CD4-positive, alpha-beta memory T cell (primary cell): ENCODE data around the gene COX11. TPM values are rescaled to one million over a fixed set of nuclear protein-coding genes. Genes with fewer than 3 reads are reported as not detected.

Source experiments
- CTCF ChIA-PET: fragments of 350-600 bp; sonication (Branson Sonifier 250); formaldehyde crosslinking; loops from one replicate; lab custom pipeline; 2021; ENCODE audit warnings: inconsistent platforms; ENCODE audit not compliant: partially characterized antibody; lab: Charles Lee
- POLR2A ChIA-PET: fragments of 350-600 bp; sonication (Branson Sonifier 250); formaldehyde crosslinking; loops from one replicate; lab custom pipeline; 2021; ENCODE audit not compliant: partially characterized antibody; lab: Charles Lee
- DNase-seq, 5 donors: peaks; one replicate each; pipeline versions ENCODE4 v3.0.0 to v3.0.0-alpha.2; 2020 to 2022; ENCODE audit warnings: mixed read lengths in 1 of 5
- H3K27ac ChIP-seq: one replicate; pipeline ENCODE4 v1.7.0; 2013; ENCODE audit warnings: low read depth, low read length
- H3K27me3 ChIP-seq: 2 replicates; pipeline ENCODE4 v1.7.0; 2013; ENCODE audit warnings: mild to moderate bottlenecking, low read length, moderate library complexity; ENCODE audit not compliant: insufficient read depth
- H3K36me3 ChIP-seq: 2 replicates; pipeline ENCODE4 v1.7.0; 2013; ENCODE audit warnings: mild to moderate bottlenecking, low read length, moderate library complexity; ENCODE audit not compliant: insufficient read depth
- H3K4me1 ChIP-seq: 2 replicates; pipeline ENCODE4 v1.7.0; 2013; ENCODE audit warnings: mild to moderate bottlenecking, low read length, moderate library complexity; ENCODE audit not compliant: insufficient read depth
- H3K4me3 ChIP-seq, 2 donors: one replicate each; pipeline ENCODE4 v1.7.0; 2013; ENCODE audit warnings: low read length in 2 of 2, mild to moderate bottlenecking in 1 of 2
- H3K9me3 ChIP-seq, 2 donors: one replicate each; pipeline ENCODE4 v1.7.0; 2013; ENCODE audit warnings: low read length in 2 of 2, control low read depth in 1 of 2; ENCODE audit not compliant: control insufficient read depth in 1 of 2
- H3K27ac Mint-ChIP-seq, 7 donors: one replicate each; pipeline ENCODE4 v1.8.0; 2020 to 2021; ENCODE audit warnings: mixed read lengths in 7 of 7, mild to moderate bottlenecking in 6 of 7, inconsistent platforms in 3 of 7, moderate library complexity in 3 of 7
- H3K27me3 Mint-ChIP-seq, 2 donors: one replicate each; pipeline ENCODE4 v1.8.0; 2020 to 2021; ENCODE audit warnings: mixed read lengths in 2 of 2
- H3K36me3 Mint-ChIP-seq, 2 donors: one replicate each; pipeline ENCODE4 v1.8.0; 2020 to 2021; ENCODE audit warnings: mixed read lengths in 2 of 2, inconsistent platforms in 1 of 2, mild to moderate bottlenecking in 1 of 2
- H3K4me1 Mint-ChIP-seq, 4 donors: one replicate each; pipeline ENCODE4 v1.8.0; 2020 to 2021; ENCODE audit warnings: mixed read lengths in 4 of 4, mild to moderate bottlenecking in 1 of 4
- H3K4me3 Mint-ChIP-seq, 8 donors: one replicate each; pipeline ENCODE4 v1.8.0; 2020 to 2021; ENCODE audit warnings: mixed read lengths in 8 of 8, mild to moderate bottlenecking in 7 of 8, moderate library complexity in 6 of 8, inconsistent platforms in 3 of 8
- H3K9me3 Mint-ChIP-seq, 8 donors: one replicate each; pipeline ENCODE4 v1.8.0; 2020 to 2021; ENCODE audit warnings: mixed read lengths in 8 of 8, mild to moderate bottlenecking in 5 of 8, inconsistent platforms in 3 of 8, moderate library complexity in 1 of 8
- intact Hi-C: fragments of 100-400 bp; cut with micrococcal nuclease; formaldehyde crosslinking; loops from one replicate; pipeline ENCODE4 v1.15.1; 2023
- polyA plus RNA-seq, 2 donors: library from polyadenylated mRNA; unstranded; fragments of 300-500 nt; fragmentation: Illumina TruSeq; gene quantifications; one replicate each; pipeline ENCODE4 v1.2.3, GENCODE V29; 2021
- total RNA-seq, 2 experiments: library from RNA; stranded (reverse); gene quantifications; one replicate each; pipeline ENCODE4 v1.2.3, GENCODE V29; 2021

COX11 gene, protein sequence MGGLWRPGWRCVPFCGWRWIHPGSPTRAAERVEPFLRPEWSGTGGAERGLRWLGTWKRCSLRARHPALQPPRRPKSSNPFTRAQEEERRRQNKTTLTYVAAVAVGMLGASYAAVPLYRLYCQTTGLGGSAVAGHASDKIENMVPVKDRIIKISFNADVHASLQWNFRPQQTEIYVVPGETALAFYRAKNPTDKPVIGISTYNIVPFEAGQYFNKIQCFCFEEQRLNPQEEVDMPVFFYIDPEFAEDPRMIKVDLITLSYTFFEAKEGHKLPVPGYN
- total RNA-seq (10 to 100 TPM; 84.0 to 86.0 TPM), polyA plus RNA-seq (10 to 100 TPM; 58.0 to 83.4 TPM)

DNA sequence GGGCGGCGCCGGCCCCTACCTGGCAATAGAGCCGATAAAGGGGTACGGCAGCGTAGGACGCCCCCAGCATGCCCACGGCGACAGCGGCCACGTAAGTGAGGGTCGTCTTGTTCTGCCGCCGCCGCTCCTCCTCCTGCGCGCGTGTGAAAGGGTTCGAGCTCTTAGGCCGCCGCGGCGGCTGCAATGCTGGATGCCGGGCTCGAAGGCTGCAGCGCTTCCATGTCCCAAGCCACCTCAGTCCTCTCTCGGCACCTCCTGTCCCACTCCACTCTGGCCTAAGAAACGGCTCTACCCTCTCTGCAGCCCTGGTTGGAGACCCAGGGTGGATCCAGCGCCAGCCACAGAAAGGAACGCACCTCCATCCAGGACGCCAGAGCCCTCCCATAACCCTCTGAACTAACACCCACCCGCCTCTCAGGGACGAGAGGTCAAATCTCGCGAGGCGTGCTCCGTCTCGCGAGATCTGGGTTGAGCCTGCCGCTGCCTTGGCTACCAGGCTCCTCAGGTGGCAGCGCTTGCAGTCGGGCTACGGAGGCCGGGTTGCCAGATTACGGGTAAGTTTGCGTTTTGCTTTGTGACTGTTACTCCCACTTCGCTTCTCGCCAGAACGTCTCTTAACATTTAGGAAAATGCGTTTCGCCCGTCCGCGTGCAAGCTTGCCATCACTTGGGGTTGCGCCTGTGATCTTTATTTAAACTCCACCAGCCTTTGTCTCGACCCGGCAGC lies at the start of gene COX11, which contains the start of gene STXBP4:
COX11 (minus strand) TSS at position 393 of the 726 bp plus-strand sequence; CDS start at position 385, 8 bp downstream.
STXBP4 (plus strand) TSS at position 504 of the 726 bp plus-strand sequence. CDS start 17,455 bp downstream, outside the sequence.
- ChIA-PET POLR2A (interaction anchor here (1.5 kb wide), 1 partner anchor 270 kb away, joined by 8 read pairs; no protein-coding TSS in a partner anchor), CTCF (interaction anchor here (1.3 to 2.6 kb wide), 2 partner anchors 25 to 272 kb away, joined by 3 to 10 read pairs; no protein-coding TSS in a partner anchor)
- H3K4me1 ChIP-seq, result peaks cover 29% of the 10 kb centered on the region
- H3K27me3 ChIP-seq, result no peaks in the 10 kb centered on the region
- Mint-ChIP-seq H3K36me3 (peaks cover 4 to 16% of the 10 kb centered on the region in 2 donors), H3K4me1 (peaks cover 8 to 23% (median 18%) of the 10 kb centered on the region in 4 donors), H3K27ac (no peak within 1 kb of the TSS), H3K27me3 (no peaks in the 10 kb centered on the region), H3K4me3 (no peak within 1 kb of the TSS), H3K9me3 (no peaks in the 10 kb centered on the region)
- peak; percentile 94 to 96 (median 95) for DNase-seq
- H3K36me3 ChIP-seq, result peaks cover 6% of the 10 kb centered on the region
- intact Hi-C loops, result loop anchor here (1.0 to 10.0 kb wide), 6 partner anchors 8 to 1866 kb away; partner anchors contain the start of genes DGKE, HLF and PCTP
- no peaks in the 10 kb centered on the region for H3K9me3 ChIP-seq
- peak within 1 kb of the TSS; percentile 90 for H3K27ac ChIP-seq
- peak within 1 kb of the TSS; percentile 78 to 84 for H3K4me3 ChIP-seq

DNA sequence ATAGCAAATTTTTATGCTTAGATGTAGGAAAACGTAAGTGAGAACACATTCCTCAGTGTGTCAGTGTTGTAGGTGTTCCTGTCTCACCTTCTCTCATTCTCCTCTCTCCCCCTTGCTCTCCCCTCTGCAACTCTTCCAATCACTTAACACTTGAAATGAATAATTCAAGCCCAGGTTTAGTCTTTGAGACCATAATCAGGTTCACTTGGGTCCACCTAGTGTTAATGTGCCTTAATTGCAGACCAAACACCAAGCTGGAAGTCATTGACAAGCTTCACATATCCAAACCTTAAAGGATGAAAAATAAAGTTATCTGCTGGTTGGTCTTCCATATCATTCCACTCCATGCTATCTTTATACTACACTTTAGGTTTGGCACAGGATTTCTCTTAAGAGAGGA lies 37.1 kb upstream of the COX11 start:
- H3K27me3 ChIP-seq, result no peaks in the 10 kb centered on the region
- no peaks in the 10 kb centered on the region for H3K9me3 ChIP-seq
- no peaks in the 10 kb centered on the region for H3K4me1 Mint-ChIP-seq
- no peak overlapping the region for H3K27ac ChIP-seq
- no peaks in the 10 kb centered on the region for H3K9me3 Mint-ChIP-seq
- no peak overlapping the region for H3K4me3 Mint-ChIP-seq
- DNase-seq, result peak in 2 of 5 donors; percentile 1 to 5
- ChIA-PET POLR2A (no interaction called here), CTCF (interaction anchor here (0.9 to 6.3 kb wide), 3 partner anchors 12 to 291 kb away, joined by 3 to 35 read pairs (median 8); no protein-coding TSS in a partner anchor)
- H3K36me3 ChIP-seq, result no peaks in the 10 kb centered on the region
- peaks cover 13 to 14% of the 10 kb centered on the region in 2 donors for H3K36me3 Mint-ChIP-seq
- H3K4me1 ChIP-seq, result no peaks in the 10 kb centered on the region
- no peak overlapping the region for H3K27ac Mint-ChIP-seq
- H3K4me3 ChIP-seq, result no peak overlapping the region
- H3K27me3 Mint-ChIP-seq, result no peaks in the 10 kb centered on the region
- intact Hi-C loops, result no loop called here

DNA sequence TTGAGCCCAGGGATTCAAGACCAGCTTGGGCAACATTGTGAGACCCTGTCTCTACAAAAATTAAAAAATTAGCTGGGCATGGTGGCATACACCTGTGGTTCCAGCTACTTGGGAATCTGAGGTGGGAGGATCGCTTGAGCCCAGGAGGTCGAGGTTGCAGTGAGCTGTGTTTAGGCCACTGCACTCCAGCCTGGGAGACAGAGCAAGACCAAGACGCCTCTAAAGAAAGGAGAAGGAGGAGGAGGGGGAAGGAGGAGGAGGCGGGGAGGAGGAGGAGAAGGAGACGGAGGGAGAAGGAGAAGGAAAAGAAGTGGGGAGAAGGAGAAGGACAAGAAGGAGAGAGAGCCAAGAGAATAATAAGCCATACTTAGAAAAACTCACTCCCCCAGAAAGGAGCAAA lies 36.0 kb upstream of the COX11 start:
- intact Hi-C loops, result no loop called here

DNA sequence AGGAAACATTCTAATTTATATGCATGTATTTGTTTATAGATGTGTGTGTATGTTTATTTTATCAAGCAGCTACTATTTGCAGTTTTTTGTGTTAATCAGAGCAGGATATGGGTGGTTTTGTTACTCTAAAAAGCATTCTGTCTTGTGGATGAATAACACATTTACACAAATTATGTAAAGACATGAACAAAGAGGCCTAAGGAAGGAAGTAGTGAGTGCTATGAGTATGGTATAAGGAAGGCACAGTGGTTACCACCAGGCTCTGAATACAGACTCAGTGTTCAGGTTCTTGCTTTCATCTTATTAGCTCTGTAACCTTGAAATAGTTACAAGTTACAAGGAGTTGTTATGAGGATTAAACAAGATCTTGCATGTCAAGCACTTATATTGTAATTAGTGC lies 34.0 kb upstream of the COX11 start:
- H3K27me3 Mint-ChIP-seq, result no peaks in the 10 kb centered on the region
- H3K36me3 Mint-ChIP-seq, result peaks cover 3 to 7% of the 10 kb centered on the region in 2 donors
- no peak overlapping the region for H3K4me3 Mint-ChIP-seq
- no peak overlapping the region for H3K27ac ChIP-seq
- no peaks in the 10 kb centered on the region for H3K9me3 Mint-ChIP-seq
- no peaks in the 10 kb centered on the region for H3K4me1 ChIP-seq
- H3K4me3 ChIP-seq, result no peak overlapping the region
- ChIA-PET CTCF (interaction anchor here (1.2 to 6.3 kb wide), 2 partner anchors 9 to 349 kb away, joined by 4 to 35 read pairs; no protein-coding TSS in a partner anchor), POLR2A (no interaction called here)
- H3K27me3 ChIP-seq, result no peaks in the 10 kb centered on the region
- H3K27ac Mint-ChIP-seq, result no peak overlapping the region
- intact Hi-C loops, result no loop called here
- H3K9me3 ChIP-seq, result no peaks in the 10 kb centered on the region
- H3K36me3 ChIP-seq, result no peaks in the 10 kb centered on the region
- DNase-seq, result no peak
- no peaks in the 10 kb centered on the region for H3K4me1 Mint-ChIP-seq

More for the DNA sequence above, 36.0 kb upstream of the COX11 start:
- Histone ChIP-seq H3K9me3 (no peaks in the 10 kb centered on the region), H3K4me3 (no peak overlapping the region), H3K36me3 (no peaks in the 10 kb centered on the region), H3K27me3 (no peaks in the 10 kb centered on the region), H3K4me1 (no peaks in the 10 kb centered on the region), H3K27ac (no peak overlapping the region)
- no peaks in the 10 kb centered on the region for H3K27me3 Mint-ChIP-seq
- CTCF ChIA-PET, result interaction anchor here (6.3 kb wide), 1 partner anchor 11 kb away, joined by 35 read pairs; no protein-coding TSS in a partner anchor
- H3K27ac Mint-ChIP-seq, result peak overlapping the region in 1 of 7 donors; percentile 60
- DNase-seq, result no peak
- POLR2A ChIA-PET, result no interaction called here
- H3K4me1 Mint-ChIP-seq, result no peaks in the 10 kb centered on the region
- peaks cover 15 to 16% of the 10 kb centered on the region in 2 donors for H3K36me3 Mint-ChIP-seq
- no peak overlapping the region for H3K4me3 Mint-ChIP-seq
- H3K9me3 Mint-ChIP-seq, result no peaks in the 10 kb centered on the region

DNA sequence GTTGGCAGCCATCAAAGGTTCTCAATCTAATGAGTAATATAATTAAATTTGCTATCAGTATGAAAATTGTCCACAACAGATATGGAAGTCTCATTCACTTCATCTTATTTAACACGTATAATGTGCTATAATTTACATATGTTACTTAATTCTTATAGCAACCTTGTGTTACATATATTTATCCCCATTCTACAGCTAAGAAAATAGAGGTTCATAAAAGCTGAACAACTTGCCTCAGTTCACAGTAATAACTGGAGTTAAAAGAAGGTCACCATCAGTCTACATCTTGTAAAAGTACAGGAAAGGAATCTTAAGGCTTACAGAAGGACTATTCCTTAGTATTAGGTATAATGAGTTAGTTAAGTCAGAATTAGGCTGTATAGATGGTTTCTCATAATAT lies 28.0 kb upstream of the COX11 start:
- Histone ChIP-seq H3K4me1 (no peaks in the 10 kb centered on the region), H3K9me3 (no peaks in the 10 kb centered on the region), H3K27me3 (no peaks in the 10 kb centered on the region), H3K36me3 (no peaks in the 10 kb centered on the region), H3K27ac (no peak overlapping the region), H3K4me3 (no peak overlapping the region)
- Mint-ChIP-seq H3K4me3 (no peak overlapping the region), H3K27ac (no peak overlapping the region), H3K36me3 (peaks cover 3 to 12% of the 10 kb centered on the region in 2 donors), H3K9me3 (no peaks in the 10 kb centered on the region), H3K27me3 (no peaks in the 10 kb centered on the region), H3K4me1 (no peaks in the 10 kb centered on the region)
- POLR2A ChIA-PET, result no interaction called here
- no peak for DNase-seq
- intact Hi-C loops, result no loop called here
- CTCF ChIA-PET, result interaction anchor here (0.6 to 2.5 kb wide), 8 partner anchors 16 to 532 kb away, joined by 3 to 12 read pairs (median 4); no protein-coding TSS in a partner anchor

DNA sequence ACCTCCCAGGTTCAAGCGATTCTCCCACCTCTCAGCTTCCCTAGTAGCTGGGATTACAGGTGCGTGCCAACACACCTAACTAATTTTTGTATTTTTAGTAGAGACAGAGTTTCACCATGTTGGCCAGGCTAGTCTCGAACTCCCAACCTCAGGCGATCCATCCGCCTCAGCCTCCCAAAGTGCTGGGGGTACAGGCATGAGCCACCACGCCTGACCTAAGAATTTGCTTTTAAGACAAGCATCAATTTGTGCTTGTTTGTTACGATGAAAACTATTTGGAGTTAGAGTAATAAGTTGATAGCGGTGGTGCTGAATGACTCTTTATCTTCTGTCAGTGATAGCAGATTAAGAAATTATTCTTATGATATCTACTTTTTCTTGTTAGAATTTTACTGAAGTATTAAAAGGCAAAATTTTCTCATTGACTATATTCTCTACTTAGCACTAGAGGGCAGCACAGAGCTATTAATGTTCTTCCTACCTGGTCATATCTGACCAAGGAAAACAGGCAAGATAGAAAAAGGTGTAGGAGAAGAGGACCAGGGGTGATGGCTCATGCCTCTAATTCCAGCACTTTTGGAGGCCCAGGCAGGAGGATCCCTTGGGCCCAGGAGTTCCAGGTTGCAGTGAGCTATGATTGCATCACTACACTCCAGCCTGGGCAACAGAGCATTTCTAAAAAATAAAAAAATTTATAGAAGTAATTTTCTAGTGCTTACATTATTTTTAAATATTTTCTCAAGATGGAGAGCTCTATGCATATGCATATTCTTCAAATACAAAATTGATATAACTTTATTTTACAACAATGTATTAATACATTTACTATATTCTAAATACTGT lies 24.6 kb upstream of the COX11 start:
- no peak overlapping the region for H3K4me3 ChIP-seq
- no peak overlapping the region for H3K27ac Mint-ChIP-seq
- DNase-seq, result peak in 4 of 5 donors; percentile 49 to 59 (median 56)
- no peaks in the 10 kb centered on the region for H3K36me3 ChIP-seq
- H3K27ac ChIP-seq, result no peak overlapping the region
- H3K9me3 ChIP-seq, result no peaks in the 10 kb centered on the region
- no peaks in the 10 kb centered on the region for H3K9me3 Mint-ChIP-seq
- H3K4me3 Mint-ChIP-seq, result no peak overlapping the region
- ChIA-PET POLR2A (interaction anchor here (0.6 to 0.7 kb wide), 3 partner anchors 245 to 363 kb away, joined by 3 to 4 read pairs (median 3); no protein-coding TSS in a partner anchor), CTCF (interaction anchor here (0.7 to 7.2 kb wide), 32 partner anchors 9 to 521 kb away, joined by 3 to 173 read pairs (median 5); partner anchors contain the start of genes COX11, SMIM36 and STXBP4)
- no peaks in the 10 kb centered on the region for H3K27me3 Mint-ChIP-seq
- intact Hi-C loops, result loop anchor here (1.0 kb wide), 4 partner anchors 303 to 521 kb away; no protein-coding TSS in a partner anchor
- no peaks in the 10 kb centered on the region for H3K27me3 ChIP-seq
- H3K4me1 Mint-ChIP-seq, result no peaks in the 10 kb centered on the region
- peaks cover 1 to 5% of the 10 kb centered on the region in 2 donors for H3K36me3 Mint-ChIP-seq
- no peaks in the 10 kb centered on the region for H3K4me1 ChIP-seq
